Mammary epithelial cell (primary cell): ENCODE measurements around the gene MUC13.

Experiments used
- CTCF ChIP-seq, 2 donors: IDR thresholded peaks in 1 of 2; conservative IDR thresholded peaks in 1 of 2; 2 replicates each; pipeline ENCODE4 v1.5.1; 2011 to 2012; ENCODE audit warnings: inconsistent platforms in 2 of 2, low read length in 2 of 2, mild to moderate bottlenecking in 2 of 2, control low read depth in 1 of 2, low read depth in 1 of 2; ENCODE audit not compliant: insufficient read depth in 1 of 2; ENCODE audit errors: extremely low read depth in 1 of 2
- EZH2 ChIP-seq: IDR thresholded peaks from 2 replicates; pipeline ENCODE4 v1.6.1; 2012; ENCODE audit warnings: low read length, inconsistent platforms, borderline replicate concordance

GRCh38 chr3:124876401-124876878 is 58.1 kb downstream of the MUC13 start:
- no peak for TF ChIP-seq EZH2
- no peak for TF ChIP-seq CTCF (conservative IDR thresholded peaks at IDR 0.05 in 1 of 2, IDR thresholded peaks at IDR 0.05 in 1 of 2; ENCODE audit: extremely low read depth in 1 of 2, insufficient read depth in 1 of 2, low read depth in 1 of 2, low read length in 2 of 2)
